ENCODE measurements around the gene IFNA10. TPM values are rescaled to one million over a fixed set of nuclear protein-coding genes. Genes with fewer than 3 reads are reported as not detected.

Gene IFNA10
- total and polyA plus RNA-seq, 9 of the 15 experiments (the other 6 are each of a cell fraction or from before 2014, with no cell fraction given): not detected

- in situ Hi-C loops (cut with MboI): no loop called here
Observed at GRCh38 chr9:21174671-21175070, 32.3 kb downstream of the IFNA10 start.

More at GRCh38 chr9:21174671-21175070, 32.3 kb downstream of the IFNA10 start:
- DNase-seq (ENCODE audit: extremely low read depth in 1 of 4, low spot score in 3 of 4) (no peak), FAIRE-seq (no peak), ATAC-seq (no peak)
- Histone ChIP-seq H3K36me3 (ENCODE audit: control insufficient read depth, insufficient read depth, low read length) (no peaks in the 10 kb centered on the region), H3K9me3 (replicated peaks; ENCODE audit: control insufficient read depth, insufficient read depth, low read depth, low read length) (no peaks in the 10 kb centered on the region), H3K27me3 (ENCODE audit: control insufficient read depth in 2 of 2, insufficient read depth in 2 of 2, low read length in 2 of 2) (no peaks in the 10 kb centered on the region), H3K9ac (ENCODE audit: insufficient read depth in 1 of 2, low read depth in 2 of 2, low read length in 2 of 2) (no peak overlapping the region), H3K9me1 (ENCODE audit: control insufficient read depth, insufficient read depth, low read length) (no peaks in the 10 kb centered on the region), H3K4me1 (replicated peaks in 1 of 2; ENCODE audit: control insufficient read depth in 2 of 2, insufficient read depth in 2 of 2, low read length in 2 of 2) (no peaks in the 10 kb centered on the region), H3K27ac (ENCODE audit: extremely low read depth, low read depth, low read length) (no peak overlapping the region), H3K4me3 (no peak overlapping the region), H2AFZ (ENCODE audit: low read depth, low read length) (no peak overlapping the region), H3K4me2 (ENCODE audit: insufficient read depth, low read length) (no peak overlapping the region), H3K79me2 (ENCODE audit: control insufficient read depth, insufficient read depth, low read length) (no peaks in the 10 kb centered on the region), H4K20me1 (replicated peaks; ENCODE audit: control insufficient read depth, insufficient read depth, low read length) (no peaks in the 10 kb centered on the region)
- no CpG with 5 or more reads among the region's 2 CpGs for WGBS (ENCODE audit: insufficient coverage, low coverage, missing lambda C conversion rate)
- CTCF ChIA-PET (ENCODE audit: low intra/inter-chr PET ratio): no interaction called here
- intact Hi-C loops (cut with micrococcal nuclease): no loop called here
- TF ChIP-seq CTCFL (IDR thresholded peaks at IDR 0.05; ENCODE audit: borderline replicate concordance, insufficient read depth, low read depth, low read length, poor library complexity, severe bottlenecking) (no peak), ZNF12 (CRISPR knock-in tag; IDR thresholded peaks at IDR 0.05) (no peak), ZNF717 (CRISPR knock-in tag; IDR thresholded peaks at IDR 0.05) (no peak), MEF2A (IDR thresholded peaks at IDR 0.05; ENCODE audit: control insufficient read depth, low read depth, low read length) (no peak), POLR2H (tag; IDR thresholded peaks at IDR 0.05; ENCODE audit: low read depth) (no peak), ZNF444 (CRISPR knock-in tag; IDR thresholded peaks at IDR 0.05) (no peak), PBX2 (CRISPR knock-in tag; IDR thresholded peaks at IDR 0.05; ENCODE audit: low read depth) (no peak), PBX2 (tag; conservative IDR thresholded peaks at IDR 0.05; ENCODE audit: low read depth) (no peak)
- POLR2A ChIA-PET: no interaction called here
- BruUV-seq (replicated peaks): no TSS peak
